OCI-LY7 (cell line): ENCODE measurements around the gene GALNT14. TPM values are rescaled to one million over a fixed set of nuclear protein-coding genes. Genes with fewer than 3 reads are reported as not detected.

ENCODE experiments used
- BruUV-seq: library from RNA; stranded (reverse); fragments of 400-500 nt; replicated peaks from 2 replicates; lab custom pipeline; 2021; lab: Mats Ljungman, UMichigan
- CTCF ChIA-PET: fragments of 300-600 bp; sonication (Branson Sonifier 250); formaldehyde crosslinking; loops from one replicate; lab custom pipeline; 2022; ENCODE audit warnings: antibody characterized with exemption; ENCODE audit not compliant: unreplicated experiment; lab: Charles Lee
- POLR2A ChIA-PET: fragments of 300-600 bp; sonication (Branson Sonifier 250); formaldehyde crosslinking; loops from one replicate; lab custom pipeline; 2022; ENCODE audit warnings: antibody characterized with exemption; lab: Charles Lee
- DNase-seq: peaks from one replicate; pipeline ENCODE4 v3.0.0-alpha.2; 2015; ENCODE audit warnings: low spot score
- H2AFZ ChIP-seq: fragments of 200-600 bp; sonication (generic), shearing (Covaris generic); 2 replicates; pipeline ENCODE4 v1.6.1; 2014; ENCODE audit warnings: mild to moderate bottlenecking, antibody characterized with exemption, low read length, moderate library complexity
- H3K27ac ChIP-seq: fragments of 200-600 bp; sonication (generic); 2 replicates; pipeline ENCODE4 v1.5.1; 2014; ENCODE audit warnings: mixed run types, low read depth, mild to moderate bottlenecking, moderate library complexity, low read length, inconsistent platforms; ENCODE audit not compliant: poor library complexity, severe bottlenecking
- H3K36me3 ChIP-seq: fragments of 200-600 bp; sonication (generic); 2 replicates; pipeline ENCODE4 v1.6.1; 2014; ENCODE audit warnings: mild to moderate bottlenecking, antibody characterized with exemption, low read length, moderate library complexity, mixed read lengths; ENCODE audit not compliant: insufficient read depth
- H3K4me1 ChIP-seq: fragments of 200-600 bp; sonication (generic); 2 replicates; pipeline ENCODE4 v1.5.1; 2014; ENCODE audit warnings: mild to moderate bottlenecking, low read length; ENCODE audit not compliant: insufficient read depth, poor library complexity, severe bottlenecking
- H3K4me2 ChIP-seq: fragments of 200-600 bp; sonication (generic); 2 replicates; pipeline ENCODE4 v1.6.1; 2014; ENCODE audit warnings: mild to moderate bottlenecking, low read length
- H3K4me3 ChIP-seq: fragments of 200-600 bp; sonication (generic); 2 replicates; pipeline ENCODE4 v1.5.1; 2014; ENCODE audit warnings: mild to moderate bottlenecking, low read depth, low read length; ENCODE audit not compliant: poor library complexity, severe bottlenecking
- H3K79me2 ChIP-seq: fragments of 200-600 bp; sonication (generic); 2 replicates; pipeline ENCODE4 v1.6.1; 2016; ENCODE audit warnings: low read depth, mild to moderate bottlenecking, low read length, moderate library complexity, mixed read lengths; ENCODE audit not compliant: insufficient read depth
- H3K9me2 ChIP-seq: fragments of 200-600 bp; sonication (generic); 2 replicates; pipeline ENCODE4 v1.6.1; 2016; ENCODE audit warnings: mild to moderate bottlenecking, low read length, mixed read lengths; ENCODE audit not compliant: insufficient read depth
- H3K9me3 ChIP-seq: fragments of 200-600 bp; sonication (generic); 2 replicates; pipeline ENCODE4 v1.6.1; 2014; ENCODE audit warnings: mild to moderate bottlenecking, mixed run types, low read length, mixed read lengths
- H4K20me1 ChIP-seq: fragments of 200-600 bp; sonication (generic); 2 replicates; pipeline ENCODE4 v1.6.1; 2014; ENCODE audit warnings: mild to moderate bottlenecking, antibody characterized with exemption, low read length, moderate library complexity, mixed read lengths; ENCODE audit not compliant: insufficient read depth
- EZH2phosphoT487 ChIP-seq: fragments of 200-600 bp; sonication (generic); IDR thresholded peaks from 2 replicates; pipeline ENCODE4 v1.6.1; 2018; ENCODE audit warnings: low read depth, borderline replicate concordance, mild to moderate bottlenecking, mixed run types, antibody characterized with exemption, low read length, moderate library complexity, mixed read lengths
- intact Hi-C: fragments of 100-400 bp; cut with micrococcal nuclease; formaldehyde crosslinking; loops from one replicate; pipeline ENCODE4 v1.10.0; 2022; ENCODE audit not compliant: unreplicated experiment
- total RNA-seq, 2 experiments: library from RNA; depleted of rRNA in 1 of 2; stranded (reverse); fragments of >200 nt in 1 of 2; shearing (Covaris generic) in 1 of 2; gene quantifications; 2 replicates each; pipeline ENCODE4 v1.2.3, GENCODE V29; 2014 to 2022
- TF ChIP-seq, protein P1 (sequence below): fragments of 200-600 bp; sonication (generic); conservative IDR thresholded peaks from 2 replicates; pipeline ENCODE4 v1.5.1; 2014; ENCODE audit warnings: mild to moderate bottlenecking, antibody characterized with exemption, low read length, moderate library complexity, mixed read lengths

GALNT14 gene
- total RNA-seq, 2 experiments from 2014 or later = 14.8 to 25.6 TPM

DNA sequence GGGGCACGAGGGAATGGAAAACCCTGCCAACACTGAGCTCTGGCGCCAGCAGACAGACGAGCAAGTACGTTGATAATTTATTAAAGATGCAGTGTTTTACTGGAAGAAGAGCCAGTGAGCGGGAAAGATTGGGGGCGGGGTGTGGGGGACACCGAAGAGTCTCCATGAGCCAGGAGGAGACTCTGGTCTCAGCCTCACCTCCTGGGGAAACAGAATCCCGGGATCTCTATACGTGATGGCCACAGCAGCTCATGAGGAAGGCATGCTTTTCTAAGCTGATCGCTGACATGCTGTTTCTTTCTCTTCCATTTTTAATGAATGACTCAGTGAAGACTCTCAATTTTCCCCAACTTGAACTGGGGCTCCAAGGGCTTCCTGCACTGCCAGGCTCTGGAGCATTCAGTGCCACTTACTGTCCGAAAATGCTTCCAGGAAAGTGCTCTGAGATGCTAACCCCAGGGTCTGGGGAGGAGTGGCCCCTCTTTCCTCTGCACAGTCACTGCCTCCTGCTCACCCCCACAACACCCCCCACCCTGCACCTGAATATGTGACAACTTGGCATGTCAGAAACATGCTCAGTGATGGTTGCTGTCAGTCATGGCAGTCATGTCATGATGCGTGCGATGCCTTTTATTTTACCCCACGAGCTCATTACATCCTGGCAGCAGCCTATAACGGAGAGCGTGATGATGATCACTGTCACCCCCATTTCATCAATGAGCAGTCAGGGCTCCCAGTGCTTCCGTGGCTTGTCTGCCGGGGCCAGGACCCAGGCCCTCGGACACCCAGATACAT lies 166.8 kb downstream of the GALNT14 start:
- Histone ChIP-seq H3K4me2 (no peak overlapping the region), H3K27ac (no peak overlapping the region), H3K36me3 (no peaks in the 10 kb centered on the region), H2AFZ (no peak overlapping the region), H3K4me1 (no peaks in the 10 kb centered on the region), H3K4me3 (no peak overlapping the region), H4K20me1 (no peaks in the 10 kb centered on the region), H3K9me2 (no peaks in the 10 kb centered on the region), H3K79me2 (no peaks in the 10 kb centered on the region), H3K9me3 (no peaks in the 10 kb centered on the region)
- ChIA-PET CTCF (no interaction called here), POLR2A (no interaction called here)
- intact Hi-C loops = no loop called here
- no TSS peak for BruUV-seq
- TF ChIP-seq EZH2phosphoT487 = no peak
- TF ChIP-seq, protein P1, sequence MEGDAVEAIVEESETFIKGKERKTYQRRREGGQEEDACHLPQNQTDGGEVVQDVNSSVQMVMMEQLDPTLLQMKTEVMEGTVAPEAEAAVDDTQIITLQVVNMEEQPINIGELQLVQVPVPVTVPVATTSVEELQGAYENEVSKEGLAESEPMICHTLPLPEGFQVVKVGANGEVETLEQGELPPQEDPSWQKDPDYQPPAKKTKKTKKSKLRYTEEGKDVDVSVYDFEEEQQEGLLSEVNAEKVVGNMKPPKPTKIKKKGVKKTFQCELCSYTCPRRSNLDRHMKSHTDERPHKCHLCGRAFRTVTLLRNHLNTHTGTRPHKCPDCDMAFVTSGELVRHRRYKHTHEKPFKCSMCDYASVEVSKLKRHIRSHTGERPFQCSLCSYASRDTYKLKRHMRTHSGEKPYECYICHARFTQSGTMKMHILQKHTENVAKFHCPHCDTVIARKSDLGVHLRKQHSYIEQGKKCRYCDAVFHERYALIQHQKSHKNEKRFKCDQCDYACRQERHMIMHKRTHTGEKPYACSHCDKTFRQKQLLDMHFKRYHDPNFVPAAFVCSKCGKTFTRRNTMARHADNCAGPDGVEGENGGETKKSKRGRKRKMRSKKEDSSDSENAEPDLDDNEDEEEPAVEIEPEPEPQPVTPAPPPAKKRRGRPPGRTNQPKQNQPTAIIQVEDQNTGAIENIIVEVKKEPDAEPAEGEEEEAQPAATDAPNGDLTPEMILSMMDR = no peak
- no peak for DNase-seq

DNA sequence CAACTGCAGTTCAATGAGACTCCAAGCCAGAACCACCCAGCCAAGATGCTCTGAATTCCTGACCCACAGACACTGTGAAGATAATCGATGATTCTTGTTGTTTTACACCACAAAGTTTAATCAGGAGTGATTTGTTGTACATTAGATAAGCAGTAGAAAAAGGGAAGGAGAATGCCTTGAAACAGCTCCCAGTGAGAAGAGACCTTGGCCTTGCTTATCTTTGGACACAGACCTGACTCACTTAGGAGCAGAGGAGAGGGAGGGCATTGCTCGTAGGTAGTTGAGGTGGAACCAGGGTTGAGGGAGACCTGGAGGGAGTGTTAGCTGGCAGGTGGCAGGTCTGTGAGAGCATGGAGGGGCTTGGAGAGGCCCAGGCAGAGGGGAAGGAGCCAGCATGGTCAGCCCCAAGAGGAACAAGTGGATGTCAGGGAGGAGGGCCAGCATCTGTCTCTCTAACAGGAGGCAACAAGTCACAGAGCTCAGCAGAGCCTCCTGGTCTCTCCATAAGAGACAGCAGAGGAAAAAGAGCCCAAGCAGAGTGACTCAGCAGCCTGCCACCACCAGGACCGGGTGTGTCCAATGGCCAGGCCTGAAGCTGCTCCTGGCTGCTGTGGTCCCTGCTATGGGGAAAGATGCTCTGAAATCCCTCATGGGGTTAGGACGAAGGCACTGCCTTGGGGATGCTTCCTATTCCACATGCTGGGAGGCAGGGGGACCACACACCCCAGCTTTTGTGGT lies 169.4 kb downstream of the GALNT14 start:
- no peaks in the 10 kb centered on the region for H4K20me1 ChIP-seq
- CTCF ChIA-PET = no interaction called here
- H3K9me2 ChIP-seq = no peaks in the 10 kb centered on the region
- no peaks in the 10 kb centered on the region for H3K79me2 ChIP-seq
- intact Hi-C loops = no loop called here
- H3K4me3 ChIP-seq = no peak overlapping the region
- no peak for DNase-seq
- TF ChIP-seq, protein P1 = no peak
- no peak for TF ChIP-seq EZH2phosphoT487
- BruUV-seq = no TSS peak
- H3K4me2 ChIP-seq = no peak overlapping the region
- no peaks in the 10 kb centered on the region for H3K9me3 ChIP-seq
- no peak overlapping the region for H3K27ac ChIP-seq
- POLR2A ChIA-PET = no interaction called here
- H2AFZ ChIP-seq = no peak overlapping the region
- peaks cover 15% of the 10 kb centered on the region; the same call in 1 of the 2 replicates for H3K36me3 ChIP-seq
- H3K4me1 ChIP-seq = no peaks in the 10 kb centered on the region

DNA sequence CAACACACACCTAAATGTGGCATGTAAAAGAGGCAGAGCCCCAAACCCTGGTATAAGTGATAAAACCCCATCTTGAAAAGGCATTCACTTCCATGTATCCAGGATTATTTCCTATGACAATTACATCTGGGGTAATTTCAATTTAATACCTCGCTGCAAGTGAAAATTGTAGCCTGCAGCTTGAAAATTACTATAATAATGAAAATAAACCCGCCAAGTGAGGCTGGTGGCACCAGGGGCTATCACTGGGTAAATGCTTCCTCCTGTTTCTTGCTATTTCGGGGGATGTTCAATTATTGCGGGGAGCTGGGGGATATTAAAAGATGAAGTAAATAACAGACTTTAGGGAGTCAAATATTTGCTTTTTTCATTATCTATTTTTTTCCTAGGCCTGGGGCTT lies 171.5 kb downstream of the GALNT14 start:
- no peaks in the 10 kb centered on the region for H3K9me3 ChIP-seq
- no peak overlapping the region for H3K27ac ChIP-seq
- no TSS peak for BruUV-seq
- H3K4me3 ChIP-seq = no peak overlapping the region
- ChIA-PET POLR2A (interaction anchor here (0.6 kb wide), 1 partner anchor 138 kb away, joined by 3 read pairs; no protein-coding TSS in a partner anchor), CTCF (no interaction called here)
- no peaks in the 10 kb centered on the region for H3K79me2 ChIP-seq
- H4K20me1 ChIP-seq = no peaks in the 10 kb centered on the region
- peaks cover 15% of the 10 kb centered on the region; the same call in 1 of the 2 replicates for H3K36me3 ChIP-seq
- no peaks in the 10 kb centered on the region for H3K9me2 ChIP-seq
- no peaks in the 10 kb centered on the region for H3K4me1 ChIP-seq
- H3K4me2 ChIP-seq = no peak overlapping the region
- intact Hi-C loops = no loop called here
- H2AFZ ChIP-seq = no peak overlapping the region
- TF ChIP-seq, protein P1 = no peak
- no peak for TF ChIP-seq EZH2phosphoT487
- DNase-seq = no peak
